Glomerular endothelial cell (primary cell): Measurements from ENCODE around the gene CELF2. TPM values are rescaled to one million over a fixed set of nuclear protein-coding genes. Genes with fewer than 3 reads are reported as not detected.
"Not testable (repeated sequence)": the region's sequence is repeated elsewhere in the genome, so short reads cannot be mapped to it uniquely, and the experiment has no call there.

ENCODE experiments used
- DNase-seq: peaks from one replicate; pipeline ENCODE4 v3.0.0-alpha.2; 2011; ENCODE audit warnings: low read depth, low spot score; ENCODE audit errors: extremely low read depth
- total RNA-seq: library from RNA; depleted of rRNA; stranded (reverse); fragments of >200 nt; gene quantifications from 2 replicates; pipeline ENCODE4 v1.2.3, GENCODE V29; 2015

Gene CELF2
- total RNA-seq, 1 donor from 2014 or later: 31.3 TPM

DNA sequence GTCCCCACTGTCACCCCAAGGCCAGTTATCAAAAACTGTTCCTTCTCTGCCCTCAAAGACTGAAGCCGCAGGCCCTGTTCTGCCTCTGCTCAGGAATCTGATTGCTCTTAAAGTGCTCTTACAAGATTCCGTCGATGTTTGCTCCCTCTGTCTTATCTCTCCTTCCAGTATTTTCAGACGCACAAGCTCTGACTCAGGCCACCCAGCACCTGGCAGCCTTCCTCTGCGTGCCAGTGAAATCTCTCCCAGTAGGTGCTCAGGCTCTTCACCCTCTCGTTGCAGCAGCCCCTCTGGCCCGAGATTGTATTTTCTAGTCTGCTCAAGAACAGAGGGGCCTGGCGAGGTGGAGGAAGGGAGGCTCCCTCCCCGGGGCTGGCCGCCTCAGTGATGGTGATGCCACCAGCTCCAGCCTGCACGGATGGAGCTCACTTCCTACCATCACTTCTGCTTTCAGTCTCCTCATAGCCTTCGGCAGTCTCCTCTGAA is 317.5 kb downstream of the CELF2 start:
- no peak for DNase-seq

DNA sequence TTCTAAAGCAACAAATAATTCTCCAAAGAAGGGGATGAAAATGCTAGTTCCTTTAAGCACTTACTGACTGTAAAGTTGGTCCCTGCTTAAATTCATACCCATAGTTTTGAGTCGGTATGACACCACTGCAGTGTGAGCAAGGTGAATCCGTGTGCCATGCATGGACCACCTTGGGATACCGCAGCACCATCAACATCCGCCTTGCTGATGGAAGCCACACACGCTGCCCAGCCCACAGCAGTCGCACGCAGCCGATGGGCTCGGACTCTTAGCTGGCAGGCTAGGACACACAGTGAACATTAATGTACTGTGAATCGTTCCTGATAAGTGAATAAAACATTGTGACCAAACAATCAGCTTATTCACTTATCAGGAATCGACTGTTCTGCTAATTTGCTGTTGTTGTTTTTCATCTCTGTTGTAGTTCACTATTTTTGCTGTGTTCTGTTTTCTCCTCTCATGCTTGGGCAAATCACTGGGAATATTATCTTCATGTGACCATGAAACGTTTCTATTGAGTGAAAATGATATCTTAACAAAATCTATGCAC is 318.3 kb downstream of the CELF2 start:
- no peak for DNase-seq

DNA sequence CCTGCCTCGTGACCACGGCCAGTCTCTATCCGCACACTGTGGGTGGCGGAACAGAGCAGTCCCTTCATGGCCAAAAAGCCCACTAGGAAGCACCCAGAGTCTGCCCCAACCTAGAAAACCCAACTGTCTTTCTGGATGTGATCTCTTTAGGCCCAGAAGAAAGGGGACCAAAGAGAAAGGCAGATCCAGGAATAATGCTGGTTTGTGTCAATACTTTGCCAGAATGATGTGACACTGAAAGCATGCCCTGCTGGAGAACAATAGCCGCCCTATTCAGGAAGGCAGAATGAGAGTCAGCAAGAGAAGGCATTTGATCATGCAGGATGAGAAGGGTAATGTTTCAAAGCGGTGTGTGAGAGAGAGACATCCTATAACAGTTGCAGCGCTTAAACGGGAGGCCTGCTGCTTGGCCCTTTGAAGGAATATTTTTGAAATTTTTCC is 319.1 kb downstream of the CELF2 start:
- no peak for DNase-seq

DNA sequence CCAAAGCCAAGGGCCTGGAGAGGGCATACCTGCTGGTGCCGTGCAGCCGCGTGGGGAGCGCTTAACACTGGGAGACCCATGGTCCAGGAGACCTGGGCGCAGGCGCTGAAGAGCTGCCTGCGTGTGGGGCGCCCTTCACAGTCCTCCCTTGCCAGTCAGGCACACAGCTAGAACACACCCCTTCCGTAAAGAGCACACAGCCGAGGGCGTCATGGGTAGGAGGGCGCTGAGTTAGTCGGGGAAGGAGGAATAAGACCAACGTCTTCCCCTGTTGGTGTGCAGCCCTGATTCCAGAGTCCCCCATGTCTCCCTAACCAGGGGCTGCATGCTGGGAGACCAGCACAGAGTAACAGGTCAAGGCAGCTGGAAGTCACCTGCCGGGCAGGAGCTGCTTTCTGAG is 319.8 kb downstream of the CELF2 start:
- DNase-seq: no peak

DNA sequence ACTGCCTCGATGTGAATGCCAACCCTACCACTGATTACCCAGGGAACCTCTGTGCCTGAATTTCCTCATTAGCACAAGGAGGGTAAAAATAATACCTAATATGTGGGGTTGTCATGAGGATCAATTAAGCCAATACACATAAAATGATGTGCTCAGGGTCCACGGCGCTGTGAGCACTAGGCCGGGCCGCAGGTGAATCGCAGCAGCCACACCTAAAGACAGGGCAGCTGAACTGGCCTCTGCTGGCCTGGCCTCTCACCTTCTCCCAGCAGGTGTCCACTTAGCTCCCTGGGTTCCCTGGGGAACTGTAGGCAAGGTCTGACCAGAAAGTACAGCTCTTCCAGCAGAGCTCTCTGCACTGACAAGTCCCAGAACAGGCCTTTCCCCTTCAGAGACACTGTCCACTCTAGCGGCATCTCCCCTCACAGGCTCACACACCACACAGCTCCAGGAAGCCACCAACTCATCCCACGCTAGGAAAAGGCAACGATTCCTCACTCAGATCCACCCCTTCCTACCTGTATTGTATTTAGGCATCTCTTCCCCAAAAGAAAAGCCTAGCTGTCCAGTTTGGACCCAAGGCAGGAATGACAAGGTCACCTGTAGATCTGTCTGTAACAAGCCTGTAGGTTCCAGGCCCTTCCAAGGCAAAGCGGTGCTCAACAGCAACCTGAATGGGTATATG is 320.6 kb downstream of the CELF2 start:
- no peak for DNase-seq

DNA sequence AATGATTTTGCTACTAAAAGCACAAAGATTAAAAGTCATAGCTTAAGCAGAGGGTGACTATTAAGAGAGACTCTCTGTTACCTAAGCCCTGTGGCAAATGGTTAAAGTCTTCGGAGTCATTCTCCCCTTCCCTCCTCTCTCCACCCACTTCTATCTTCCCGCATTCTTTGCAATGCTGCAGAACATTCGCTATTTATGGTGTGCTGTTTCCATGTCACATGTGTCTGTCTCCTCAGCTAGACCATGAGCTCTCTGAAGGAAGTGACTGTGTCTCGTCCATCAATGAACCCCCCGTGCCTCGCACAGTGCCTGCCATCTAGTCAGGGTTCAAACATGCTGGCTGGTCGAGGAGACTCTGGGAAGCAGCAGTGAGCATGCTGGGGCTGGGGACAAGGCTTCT is 321.3 kb downstream of the CELF2 start:
- DNase-seq: no peak

DNA sequence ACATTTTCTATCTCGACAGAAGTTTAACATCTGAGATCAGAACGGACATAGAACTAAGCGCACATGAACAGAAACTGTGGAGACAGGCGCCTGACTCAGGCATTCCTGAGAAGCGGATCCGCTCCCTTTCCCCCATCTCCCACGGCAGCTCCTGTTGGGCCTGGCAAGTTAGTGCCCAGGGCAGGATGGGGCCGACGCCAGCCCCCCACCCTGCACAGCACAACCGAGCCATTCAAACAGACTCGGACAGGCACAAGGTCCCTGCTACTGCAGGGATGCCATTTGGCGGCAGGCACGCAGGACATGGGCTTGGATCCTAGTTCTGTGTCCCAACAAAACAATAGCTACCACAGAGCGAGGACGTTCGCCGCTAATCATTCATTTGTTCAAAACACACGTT is 322.0 kb downstream of the CELF2 start:
- DNase-seq: no peak

DNA sequence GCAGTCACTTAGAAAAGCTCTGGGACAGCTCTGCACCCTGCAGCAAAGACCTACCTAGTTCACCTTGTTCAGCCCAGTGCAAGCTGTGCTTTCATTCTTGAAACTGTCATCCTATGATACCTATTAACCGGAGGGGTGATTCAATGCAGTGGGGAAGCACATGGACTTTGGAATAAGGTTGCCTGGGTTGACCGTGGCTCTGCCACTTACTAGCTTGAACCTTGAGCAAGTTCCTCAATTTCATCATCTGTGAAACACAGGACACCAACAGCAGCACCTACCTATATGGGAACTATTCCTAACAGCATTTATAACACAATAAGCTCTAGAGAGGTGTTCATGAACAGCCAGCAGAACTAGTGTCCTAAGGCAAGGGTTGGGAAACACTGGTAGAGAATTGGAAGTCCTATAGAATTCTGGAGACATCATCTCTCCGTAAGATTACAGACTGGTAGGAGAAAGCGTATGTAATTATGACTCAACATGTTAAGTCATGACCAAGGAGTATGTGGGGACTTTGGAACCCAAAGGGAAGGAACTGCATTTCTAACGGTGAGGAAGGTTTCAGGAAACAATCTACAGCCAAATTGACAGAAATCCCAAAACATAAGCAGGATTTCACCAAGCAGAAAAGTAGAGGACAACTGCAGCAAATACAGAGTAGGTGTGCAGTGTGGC is 323.8 kb downstream of the CELF2 start:
- DNase-seq: no peak

DNA sequence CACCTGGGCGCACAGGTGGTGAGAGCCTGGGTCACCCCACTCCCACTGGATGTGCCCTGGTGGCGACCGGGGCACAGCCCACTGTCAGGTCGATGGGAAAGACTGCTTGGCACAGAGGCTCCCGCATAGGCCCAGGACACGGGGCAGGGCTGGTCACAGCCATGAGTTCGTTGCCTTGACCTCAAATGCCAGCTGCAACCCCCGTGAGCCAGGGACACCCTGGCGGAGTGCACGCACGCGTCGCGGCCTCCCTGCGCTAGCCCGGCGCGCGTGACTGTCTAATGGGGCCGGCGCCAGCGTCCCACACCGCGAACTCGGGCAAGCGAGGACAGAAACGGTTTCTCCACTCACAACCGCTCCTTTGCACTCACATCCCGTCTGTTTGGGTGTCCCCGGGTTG is 326.4 kb downstream of the CELF2 start:
- DNase-seq: no peak

DNA sequence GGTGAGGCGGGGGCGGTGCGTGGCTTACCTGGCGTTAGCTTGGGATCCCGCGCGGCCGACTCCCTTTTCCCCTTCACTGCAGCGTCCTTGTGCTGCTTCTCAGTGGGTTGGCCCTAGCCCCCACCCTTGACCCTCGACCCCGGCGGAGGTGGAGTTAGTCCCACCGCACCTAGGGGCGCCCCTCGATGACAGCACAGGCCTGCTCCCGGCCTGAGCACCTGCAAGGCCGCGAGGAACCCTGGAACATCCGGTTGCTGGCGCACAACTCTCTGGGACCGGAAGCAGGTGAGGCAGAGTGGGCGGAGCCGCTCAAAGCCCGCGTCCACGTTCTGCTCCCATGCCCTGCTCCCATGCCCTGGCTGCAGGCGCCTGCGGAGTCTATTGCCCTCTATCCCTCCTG is 326.9 kb downstream of the CELF2 start:
- DNase-seq: no peak

DNA sequence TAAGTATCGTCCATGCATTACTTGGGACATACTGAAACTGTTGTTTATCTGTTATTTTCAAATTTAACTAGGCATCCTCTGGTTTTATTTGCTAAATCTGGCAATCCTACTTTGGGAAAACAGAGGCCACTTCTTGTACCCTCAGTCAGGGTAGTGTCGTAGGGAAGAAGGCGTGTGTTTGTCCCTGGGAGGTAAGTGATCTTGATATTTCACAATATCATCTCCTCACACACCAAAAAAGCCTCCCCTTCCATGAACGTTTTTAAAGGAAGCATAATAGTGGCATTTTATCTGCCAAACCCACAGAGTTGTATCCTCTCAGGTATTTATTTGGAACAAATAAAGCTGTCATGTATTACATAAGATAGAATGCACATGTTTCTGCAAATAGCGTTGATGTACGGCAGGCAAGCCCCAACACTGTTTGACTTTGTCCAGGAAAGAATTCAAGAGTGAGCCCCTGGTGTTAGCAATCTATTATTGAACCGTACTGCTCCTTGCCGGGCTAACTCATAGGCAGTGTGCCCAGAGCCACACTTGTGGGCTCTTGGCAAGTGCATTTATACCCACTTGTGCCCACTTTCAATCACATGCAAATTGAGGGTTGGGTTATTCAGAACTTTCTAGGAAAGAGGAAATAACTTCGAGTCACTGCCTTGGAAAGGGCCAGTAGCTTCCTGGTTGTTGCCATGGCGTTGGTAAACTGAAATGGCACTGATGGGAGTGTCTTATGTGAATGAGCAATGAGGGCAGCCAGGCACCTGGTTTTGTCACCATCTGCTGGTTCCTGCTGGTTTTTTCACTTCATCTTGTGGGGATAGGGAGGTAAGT is 327.8 kb downstream of the CELF2 start:
- no peak for DNase-seq

DNA sequence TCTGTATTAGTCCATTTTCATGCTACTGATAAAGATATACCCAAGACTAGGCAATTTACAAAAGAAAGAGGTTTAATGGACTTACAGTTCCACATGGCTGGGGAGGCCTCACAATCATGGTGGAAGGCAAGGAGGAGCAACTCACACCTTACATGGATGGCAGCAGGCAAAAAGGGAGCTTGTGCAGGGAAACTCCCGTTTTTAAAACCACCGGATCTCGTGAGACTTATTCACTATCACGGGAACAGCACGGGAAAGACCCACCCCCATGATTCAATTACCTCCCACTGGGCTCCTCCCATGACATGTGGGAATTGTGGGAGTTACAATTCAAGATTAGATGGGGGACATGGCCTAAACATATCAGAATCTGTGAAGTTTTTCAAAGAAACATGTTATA is 329.9 kb downstream of the CELF2 start:
- DNase-seq: not testable (repeated sequence)

DNA sequence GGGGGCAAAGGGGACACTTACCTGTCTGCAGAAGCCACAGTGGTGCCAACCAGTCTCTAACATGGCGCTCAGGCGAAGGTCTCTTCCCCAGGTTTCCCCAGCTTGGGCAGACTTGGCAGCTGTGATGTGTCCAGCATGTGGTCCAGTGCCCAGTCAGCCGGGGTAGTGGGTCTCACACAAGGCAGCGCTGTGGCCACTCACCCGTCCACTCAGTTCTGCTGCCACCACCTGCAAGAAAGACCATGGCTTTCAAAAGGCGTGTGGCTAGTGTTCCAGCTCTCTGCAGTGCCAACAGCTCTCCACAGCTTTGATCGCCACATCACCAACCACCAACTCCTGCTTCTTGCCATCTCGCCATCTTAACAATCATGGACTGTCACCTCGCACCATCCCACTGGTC is 334.1 kb downstream of the CELF2 start:
- no peak for DNase-seq

DNA sequence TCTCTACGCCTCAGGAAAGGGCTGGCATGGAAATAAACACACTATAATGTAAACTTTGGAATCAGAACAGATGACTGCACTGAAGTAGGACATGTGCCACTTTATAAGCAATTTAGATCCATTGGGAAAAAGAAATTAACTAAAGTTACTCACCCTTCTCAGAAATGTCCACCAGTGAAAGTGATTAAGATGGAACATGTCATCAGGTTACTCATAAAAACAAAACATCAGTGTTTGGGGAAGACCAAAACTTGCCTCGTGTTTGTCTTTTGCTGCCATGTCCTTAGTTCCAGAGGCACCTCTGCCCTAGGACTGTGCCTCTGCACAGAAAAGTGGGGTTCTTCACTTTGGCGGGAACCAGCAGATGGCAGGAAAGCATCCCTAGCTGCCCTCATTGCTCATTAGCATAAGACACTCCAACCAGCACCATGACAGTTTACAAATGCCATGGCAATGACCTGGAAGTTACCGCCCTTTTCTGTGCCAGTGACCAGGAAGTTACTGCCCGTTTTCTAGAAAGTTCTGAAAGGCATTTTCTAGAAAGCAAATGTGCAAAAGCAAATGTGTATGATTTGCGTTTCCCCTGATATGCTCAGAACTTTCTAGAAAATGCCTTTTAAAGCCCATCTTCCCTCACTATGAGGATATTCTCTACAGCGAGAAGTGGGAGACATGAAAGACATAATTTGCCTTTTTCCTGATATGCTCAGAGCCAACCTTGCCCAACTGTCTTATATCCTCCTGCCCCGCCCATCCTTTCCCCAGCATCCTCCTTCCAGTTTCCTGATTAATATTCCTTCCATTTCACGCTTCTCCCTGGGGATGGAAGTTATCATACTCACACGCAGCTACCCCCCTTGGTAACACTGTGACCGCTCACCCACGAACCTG is 335.6 kb downstream of the CELF2 start:
- DNase-seq: no peak

DNA sequence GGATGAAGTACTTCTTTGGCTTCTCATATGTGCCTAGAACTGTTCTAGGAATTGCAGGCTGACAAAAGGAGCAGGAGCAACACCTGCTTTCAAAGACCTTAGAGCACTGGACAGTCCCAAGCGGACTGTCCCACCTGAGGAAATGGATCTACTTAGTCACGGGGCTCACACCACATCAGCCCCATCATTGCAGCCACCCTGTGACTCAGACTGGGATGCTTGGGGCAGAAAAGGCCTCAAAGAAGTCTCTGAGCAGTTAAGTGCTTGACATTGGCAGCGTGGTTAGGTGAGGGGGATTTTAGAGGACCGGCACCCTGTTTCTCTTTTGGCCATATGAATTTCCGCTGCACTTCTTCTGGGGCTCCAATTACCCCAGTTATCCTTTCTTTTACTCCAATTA is 337.2 kb downstream of the CELF2 start:
- no peak for DNase-seq

DNA sequence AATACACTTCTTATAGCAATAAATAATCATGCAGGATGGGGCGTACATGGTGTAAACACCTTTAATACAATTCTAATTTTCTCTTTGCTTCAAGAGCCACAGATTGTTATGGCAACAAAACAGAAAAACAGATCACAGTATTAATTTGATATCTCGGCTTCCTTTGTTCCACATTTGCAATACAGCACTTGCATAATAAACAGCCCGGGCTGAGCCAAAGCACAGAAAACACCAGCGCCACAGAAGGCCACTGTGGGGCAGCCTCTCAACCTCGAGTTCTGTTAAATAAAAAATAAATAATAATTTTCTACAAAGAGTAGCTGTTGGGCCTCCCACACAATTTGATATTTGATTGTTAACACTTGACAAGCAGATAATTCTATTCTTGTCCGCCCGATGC is 337.9 kb downstream of the CELF2 start:
- DNase-seq: no peak

DNA sequence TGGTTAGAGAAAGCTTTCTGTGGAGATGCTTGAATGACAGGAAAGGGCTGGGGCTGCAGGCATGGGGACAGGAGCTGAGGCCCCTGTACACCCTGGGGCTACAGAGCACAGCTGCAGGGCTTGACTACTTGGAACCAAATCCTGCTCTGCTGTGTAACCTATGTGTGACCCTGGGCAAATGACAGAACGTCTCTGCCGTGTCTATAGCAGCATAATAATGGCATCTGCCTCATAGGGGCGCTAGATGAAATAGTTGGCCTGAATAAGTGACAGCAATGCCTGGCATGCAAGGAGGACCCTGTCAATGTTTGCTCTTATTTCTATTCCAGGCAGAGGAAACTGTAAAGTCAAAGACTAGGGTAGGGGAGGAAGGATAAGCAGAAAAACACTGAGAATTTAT is 339.8 kb downstream of the CELF2 start:
- DNase-seq: no peak

DNA sequence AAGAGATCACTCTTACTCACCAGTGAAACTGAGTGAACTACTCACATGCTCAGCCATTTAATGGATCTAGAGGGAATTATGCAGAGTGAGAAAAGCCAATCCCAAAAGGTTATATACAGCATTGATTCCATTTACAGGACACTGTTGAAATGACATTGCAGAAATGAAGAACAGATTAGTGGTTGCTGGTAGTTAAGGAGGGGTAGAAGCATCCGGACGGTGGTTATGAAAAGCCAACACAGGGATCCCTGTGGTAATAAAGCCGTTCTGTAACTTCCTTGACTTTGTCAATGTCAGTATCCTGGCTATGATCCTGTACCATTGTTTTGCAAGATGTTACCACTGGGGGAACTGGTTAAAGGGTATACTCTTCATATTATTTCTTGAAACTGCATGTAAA is 340.3 kb downstream of the CELF2 start:
- no peak for DNase-seq

DNA sequence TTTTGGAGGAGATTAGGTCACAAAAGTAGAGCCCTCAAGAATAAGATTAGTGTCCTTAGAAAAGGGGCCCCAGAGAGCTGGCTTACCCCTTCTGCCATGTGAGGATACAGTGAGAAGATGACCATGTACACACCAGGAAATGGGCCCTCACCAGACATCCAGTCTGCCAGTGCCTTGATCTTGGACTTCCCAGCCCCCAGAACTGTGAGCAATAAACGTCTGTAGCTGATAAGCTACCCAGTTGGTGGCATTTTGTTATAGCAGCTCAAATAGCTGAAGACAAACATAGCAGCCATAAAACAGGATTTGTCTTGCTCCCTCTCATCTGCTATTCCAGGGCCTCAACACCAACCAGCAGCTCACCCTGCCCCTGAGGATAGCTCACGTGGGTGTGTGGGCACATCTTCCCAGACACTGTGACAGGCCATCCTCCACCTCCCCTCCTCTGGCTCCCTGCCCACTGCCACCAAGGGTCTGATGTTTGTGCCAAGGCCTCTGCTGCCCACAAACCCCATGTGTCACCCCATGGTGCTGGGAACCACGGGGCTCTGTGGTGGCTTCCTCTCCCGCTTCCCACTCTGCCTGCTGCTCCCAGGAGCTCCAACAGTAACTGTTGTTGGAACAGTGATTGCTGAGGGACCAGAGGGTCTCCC is 341.4 kb downstream of the CELF2 start:
- DNase-seq: no peak

DNA sequence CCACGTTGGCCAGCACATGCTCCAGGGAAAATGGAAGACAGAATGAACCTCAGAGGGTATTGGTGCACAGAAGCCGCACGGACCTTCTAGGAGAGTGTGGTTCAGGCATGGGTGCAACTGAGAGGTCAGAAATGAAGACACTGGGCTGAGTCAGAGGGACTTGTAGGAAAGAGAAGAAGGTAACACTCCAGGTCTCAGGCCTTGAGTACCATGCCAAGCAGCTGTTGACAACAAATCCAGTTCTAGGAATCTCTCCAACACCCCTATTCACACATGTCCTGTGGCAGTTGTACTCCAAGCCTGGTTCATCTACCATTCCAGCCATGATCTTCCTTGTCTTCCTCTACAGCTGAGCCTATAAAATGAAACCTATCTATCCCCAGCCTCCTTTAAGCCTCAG is 342.2 kb downstream of the CELF2 start:
- DNase-seq: no peak
